H4 (cell line): Measurements from ENCODE around the gene RELN. TPM values are rescaled to one million over a fixed set of nuclear protein-coding genes. Genes with fewer than 3 reads are reported as not detected.
"Not testable (repeated sequence)": the region's sequence is repeated elsewhere in the genome, so short reads cannot be mapped to it uniquely, and the experiment has no call there.

Source experiments
- DNase-seq: peaks from one replicate; pipeline ENCODE4 v3.0.0-alpha.2; 2015; ENCODE audit warnings: low spot score
- total RNA-seq: library from RNA; depleted of rRNA; stranded (reverse); fragments of >200 nt; shearing (Covaris generic); gene quantifications from 2 replicates; pipeline ENCODE4 v1.2.3, GENCODE V29; 2014

The RELN gene
- total RNA-seq, 1 experiment from 2014 or later: not detected

DNA sequence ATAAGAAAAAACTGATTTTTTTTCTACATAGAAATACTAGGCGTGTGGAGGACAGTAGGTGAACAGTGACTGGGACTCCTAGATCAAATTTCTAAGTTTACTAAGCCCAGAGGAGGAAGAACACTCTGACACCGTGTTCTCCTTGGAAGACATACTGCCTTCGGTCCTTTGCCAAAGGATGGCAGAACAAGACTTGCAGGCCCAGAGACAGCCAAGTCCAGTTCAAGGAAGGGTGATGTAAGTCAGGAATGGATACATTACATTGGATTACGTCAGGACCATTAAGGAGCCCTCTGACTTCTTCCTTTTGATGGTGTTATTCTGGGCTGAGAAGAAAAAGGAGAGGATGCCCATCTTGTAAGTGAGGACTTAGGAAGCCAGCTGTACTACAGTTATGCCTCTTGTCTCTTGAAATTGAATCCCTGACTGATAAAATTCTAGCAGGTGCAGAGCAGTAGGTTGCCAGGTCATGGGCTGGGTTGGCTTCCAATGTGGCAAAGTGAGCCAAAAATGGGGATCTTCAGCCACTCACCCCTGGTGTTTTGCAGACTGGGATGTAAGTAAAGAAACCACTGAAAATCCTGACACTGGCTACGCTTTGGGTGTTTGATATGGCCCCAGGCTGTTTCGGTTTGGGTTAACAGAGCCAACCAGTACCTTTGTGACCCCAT lies 45.1 kb downstream of the RELN start:
- DNase-seq: no peak

DNA sequence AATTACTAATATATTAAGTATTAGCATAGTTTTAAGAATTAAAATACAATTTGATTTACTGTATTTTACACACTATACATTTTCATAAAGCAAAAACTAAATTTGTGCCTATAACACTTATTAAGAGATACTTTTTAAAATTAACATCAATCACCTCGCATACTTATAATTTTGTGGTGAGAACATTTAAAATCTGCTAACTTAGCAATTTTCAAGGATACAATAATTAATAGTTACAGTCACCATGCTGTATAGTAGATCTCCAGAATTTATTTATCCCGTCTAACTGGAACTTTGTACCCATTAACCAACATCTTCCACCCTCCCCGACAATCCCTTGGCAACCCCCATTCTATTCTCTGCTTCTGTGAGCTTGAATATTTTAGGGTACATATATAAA lies 47.5 kb downstream of the RELN start:
- DNase-seq: no peak

DNA sequence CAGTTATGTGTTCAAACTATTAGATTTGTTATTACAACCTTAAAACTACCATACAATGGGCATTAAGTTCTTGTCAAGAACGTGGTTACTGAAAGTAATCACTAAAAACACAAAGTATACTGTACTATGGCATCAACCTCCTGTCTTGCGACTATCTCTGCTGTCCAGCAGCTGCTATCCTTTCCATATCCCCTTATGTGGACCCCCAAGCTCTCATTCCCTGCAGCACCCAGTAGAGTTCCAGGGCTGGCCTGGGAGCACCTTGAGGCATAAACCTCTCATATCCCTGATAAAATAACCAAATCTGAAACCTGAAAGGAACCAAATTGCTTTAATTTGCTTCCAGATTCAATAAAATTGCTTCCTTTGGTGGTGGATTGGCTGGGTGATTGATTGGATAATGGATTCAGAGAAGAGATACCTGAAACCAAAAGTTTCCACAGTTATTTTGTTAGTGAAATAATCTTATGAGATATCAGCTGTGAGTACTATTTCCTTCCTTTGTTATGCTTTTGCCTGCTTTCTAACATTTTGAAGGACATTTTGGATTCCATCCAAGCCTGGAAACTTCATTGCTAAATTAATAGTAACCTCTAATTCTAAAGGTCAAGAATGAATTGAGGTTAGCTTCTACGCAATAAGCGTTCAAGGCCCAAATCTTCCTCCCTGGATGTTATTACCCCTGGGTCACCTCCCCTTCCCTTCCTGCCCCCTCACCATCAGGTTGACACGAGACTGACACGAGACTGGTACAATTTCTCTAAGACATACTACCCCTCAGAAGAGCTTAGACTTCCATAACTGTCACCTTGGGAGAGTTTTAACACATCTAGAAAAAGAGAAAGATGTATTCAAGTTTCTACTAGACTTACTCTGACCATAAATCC lies 48.8 kb downstream of the RELN start:
- no peak for DNase-seq

DNA sequence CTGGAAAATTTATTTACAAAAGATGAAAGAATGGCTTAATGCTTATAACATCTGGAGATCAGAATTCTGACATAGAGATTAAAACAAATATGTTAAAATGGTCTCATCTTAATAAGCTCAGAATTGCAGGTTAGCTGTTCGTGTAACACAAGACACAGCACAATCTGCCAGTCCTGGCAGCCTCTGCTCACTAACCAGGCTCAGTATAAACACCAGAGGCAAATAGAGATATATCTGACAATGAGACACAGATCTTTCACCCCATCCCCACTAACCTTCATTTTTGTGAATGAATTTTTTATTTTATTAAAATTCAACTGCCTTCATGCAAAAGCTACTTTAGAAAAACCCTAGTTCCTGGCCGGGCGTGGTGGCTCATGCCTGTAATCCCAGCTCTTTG lies 51.8 kb downstream of the RELN start:
- no peak for DNase-seq

DNA sequence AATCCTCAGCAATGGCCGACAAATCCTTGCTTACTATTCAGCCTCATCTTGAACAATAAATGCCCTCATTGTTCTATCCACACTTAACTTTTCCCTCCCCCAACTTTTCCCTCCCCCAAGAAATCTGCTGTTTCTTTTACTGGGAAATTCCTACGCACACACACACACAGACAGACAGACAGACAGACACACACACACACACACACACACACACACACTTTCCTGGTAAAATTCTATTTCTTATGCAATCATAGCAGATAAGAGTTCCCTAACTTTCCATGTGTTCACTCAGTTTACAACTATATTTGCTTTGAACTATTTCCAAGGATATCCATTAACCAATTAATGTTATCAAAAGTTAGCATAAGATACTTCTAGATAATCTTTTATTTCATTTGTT lies 52.9 kb downstream of the RELN start:
- DNase-seq: no peak

DNA sequence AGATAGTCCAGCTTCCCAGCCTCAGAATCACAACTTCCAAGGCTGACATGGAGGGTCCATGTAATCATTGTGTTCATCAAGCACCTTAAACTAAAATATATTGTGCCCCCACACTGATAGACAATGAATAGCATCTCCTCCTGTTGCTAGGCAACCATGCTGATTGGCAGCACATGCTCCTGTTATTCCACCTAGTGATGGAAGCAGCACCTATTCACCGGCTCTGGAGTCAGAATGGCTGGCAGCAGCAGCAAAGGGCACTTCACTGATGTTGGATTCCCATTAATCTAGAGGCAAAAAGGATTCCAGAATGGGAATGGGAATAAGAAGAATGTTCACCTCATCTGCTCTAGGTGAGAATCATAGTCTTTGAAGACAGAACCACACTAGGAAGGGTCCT lies 55.0 kb downstream of the RELN start:
- DNase-seq: no peak

DNA sequence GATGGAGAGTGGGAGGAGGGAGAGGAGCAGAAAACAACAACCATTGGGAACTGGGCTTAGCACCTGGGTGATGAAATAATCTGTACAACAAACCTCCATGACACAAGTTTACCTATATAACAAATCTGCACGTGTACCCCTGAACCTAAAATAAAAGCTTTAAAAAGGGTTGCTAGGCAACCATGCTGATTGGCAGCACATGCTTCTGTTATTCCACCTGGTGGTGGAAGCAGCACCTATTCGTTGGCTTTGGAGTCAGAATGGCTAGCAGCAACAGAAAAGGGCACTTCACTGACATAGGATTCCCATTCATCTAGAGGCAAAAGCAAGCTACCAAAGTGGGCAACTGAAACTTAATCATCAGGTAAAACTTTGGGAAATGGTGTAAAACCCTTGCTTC lies 57.1 kb downstream of the RELN start:
- DNase-seq: no peak

DNA sequence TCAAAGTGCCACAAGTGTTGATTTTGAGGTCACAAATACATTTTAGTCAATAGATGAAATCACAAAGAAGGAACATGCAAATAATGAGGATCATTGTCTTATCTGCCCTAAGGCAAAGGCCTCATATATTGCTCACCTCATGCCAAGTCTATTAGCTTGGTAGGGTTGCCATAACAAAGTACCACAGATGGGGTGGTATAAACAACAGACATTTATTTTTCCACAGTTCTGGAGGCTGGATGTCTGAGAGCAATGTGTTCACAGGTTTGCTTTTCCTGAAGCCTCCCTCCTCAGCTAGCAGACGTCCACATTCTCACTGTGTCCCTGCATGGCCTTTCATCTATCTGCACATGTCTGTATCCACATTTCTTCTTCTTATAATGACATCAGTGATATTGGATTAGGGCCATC lies 59.6 kb downstream of the RELN start:
- no peak for DNase-seq

DNA sequence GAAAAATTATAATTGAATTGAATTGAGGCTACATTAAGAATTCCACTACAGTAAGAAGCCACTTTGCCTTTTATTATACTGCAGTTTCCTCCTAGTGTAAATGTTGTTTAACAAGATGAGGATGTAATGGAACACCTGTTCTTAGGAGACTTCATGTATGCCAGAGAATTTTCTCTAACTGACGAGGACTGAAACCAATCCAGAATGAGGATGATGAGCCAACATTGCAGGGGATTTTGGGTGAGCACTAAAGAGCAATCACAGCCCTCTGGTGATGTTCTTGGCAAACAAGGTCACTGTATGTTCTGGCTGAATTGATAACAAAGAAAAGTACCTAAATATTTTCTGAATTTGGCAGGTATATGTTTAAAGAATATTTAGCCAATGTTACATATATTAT lies 60.9 kb downstream of the RELN start:
- no peak for DNase-seq

DNA sequence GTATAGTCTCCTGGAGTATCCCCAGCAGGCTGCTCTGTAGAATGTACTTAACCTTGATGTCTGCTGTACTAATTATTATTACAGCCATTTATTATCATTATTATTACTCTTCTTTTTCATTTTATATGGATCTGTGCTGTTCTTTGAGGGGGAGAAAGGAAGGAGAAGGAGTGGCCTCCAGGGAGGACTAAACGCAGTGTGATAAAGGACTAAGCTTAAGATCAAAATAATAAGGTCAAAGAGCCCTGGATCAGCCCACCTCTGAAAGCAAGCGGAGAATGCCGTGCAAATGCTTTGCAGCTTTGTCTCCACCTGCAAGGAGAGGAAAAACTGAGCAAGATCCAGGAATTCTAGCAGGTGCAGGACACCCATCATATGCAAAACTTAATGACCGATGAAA lies 65.3 kb downstream of the RELN start:
- no peak for DNase-seq

DNA sequence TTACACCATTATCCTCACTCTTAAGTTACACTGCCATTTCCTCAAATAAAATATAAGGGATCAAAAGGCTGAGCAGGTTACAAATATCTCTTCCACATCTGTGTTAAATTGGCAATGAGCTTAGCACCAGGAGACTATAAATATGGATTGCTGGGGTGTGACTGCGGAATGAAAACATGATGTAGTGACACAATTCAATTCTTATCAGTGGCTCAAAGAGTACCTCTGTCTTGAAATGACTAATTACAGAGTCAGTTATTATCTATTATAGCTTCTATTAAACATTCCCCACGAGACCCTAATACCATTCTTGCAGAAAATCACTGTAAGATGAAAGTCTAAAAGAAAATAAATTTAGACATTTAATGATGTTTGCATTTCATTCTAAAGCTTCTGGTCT lies 67.1 kb downstream of the RELN start:
- DNase-seq: no peak

DNA sequence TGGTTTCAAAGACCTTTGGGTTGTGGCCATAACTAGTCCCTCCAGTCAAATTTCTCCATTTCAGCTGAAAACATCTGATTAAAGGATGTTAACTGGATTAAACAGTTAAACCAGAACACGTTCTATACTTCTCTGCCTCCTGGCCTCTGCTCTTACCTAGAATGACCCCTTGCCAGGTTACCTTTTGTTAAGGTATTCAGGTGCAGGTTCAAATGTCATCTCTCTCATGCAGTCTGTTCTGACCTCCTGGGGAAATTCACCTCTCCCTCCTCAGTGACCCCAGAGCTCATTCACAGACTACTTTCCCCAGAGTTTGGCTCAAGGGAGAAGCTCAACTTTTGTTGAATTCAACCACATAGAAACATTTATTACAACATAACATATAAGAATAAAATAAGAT lies 67.8 kb downstream of the RELN start:
- DNase-seq: no peak

DNA sequence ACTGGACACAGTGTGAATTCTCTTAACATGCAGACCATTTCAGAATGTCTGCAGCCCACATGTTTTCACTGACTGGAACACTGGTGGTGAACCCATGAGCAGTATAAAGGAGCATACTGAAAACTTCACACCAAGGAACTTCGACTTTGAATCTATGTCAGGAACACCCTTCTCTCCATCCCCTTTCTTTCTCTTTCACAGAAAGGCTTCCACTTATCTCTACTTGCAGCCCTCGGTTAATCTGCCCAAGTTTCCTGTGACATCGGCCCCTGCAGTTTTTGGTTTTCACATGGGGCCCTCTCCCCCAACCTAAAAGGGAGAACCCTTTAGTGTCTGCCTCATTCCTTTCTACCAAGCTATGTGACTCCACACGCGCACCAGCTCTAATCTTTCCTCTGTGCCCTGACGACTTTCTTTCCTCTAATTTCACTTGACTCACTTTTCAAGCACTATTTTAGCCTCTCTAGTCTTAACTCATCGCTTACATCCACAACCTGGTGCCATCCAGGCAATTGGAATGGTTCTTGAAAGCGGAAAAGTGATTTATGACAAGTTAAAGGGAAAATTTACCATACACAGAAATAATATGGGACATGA lies 70.1 kb downstream of the RELN start:
- DNase-seq: no peak

DNA sequence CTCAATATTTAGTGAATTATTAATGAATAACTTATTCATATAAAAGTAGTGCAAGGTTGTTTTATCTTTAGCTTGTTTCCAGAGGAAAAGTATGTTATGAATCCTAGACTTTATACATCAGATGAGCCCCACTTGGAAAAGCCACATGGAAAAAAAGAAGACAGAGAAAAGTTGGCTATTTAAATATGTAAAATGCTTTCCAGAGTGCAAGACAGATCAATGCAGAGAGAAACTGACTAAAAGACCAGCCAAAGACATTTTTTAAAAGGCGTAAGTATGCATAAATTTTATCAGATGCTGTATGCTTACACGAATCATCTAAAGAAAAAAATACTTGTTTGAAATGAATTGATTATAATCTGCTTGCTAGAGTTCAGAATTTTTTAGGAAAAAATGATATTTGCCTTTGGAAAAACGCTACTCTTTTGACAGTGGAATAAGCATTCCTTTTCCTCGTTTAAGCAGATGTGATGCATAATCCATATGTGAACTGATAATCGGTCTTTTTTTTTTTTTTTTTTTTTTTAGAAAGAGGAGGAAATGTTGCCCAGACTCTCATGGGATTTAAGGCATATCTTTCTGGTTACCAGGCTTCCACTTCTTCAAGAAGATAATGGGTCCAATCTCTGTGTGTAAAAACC lies 70.7 kb downstream of the RELN start:
- DNase-seq: no peak

DNA sequence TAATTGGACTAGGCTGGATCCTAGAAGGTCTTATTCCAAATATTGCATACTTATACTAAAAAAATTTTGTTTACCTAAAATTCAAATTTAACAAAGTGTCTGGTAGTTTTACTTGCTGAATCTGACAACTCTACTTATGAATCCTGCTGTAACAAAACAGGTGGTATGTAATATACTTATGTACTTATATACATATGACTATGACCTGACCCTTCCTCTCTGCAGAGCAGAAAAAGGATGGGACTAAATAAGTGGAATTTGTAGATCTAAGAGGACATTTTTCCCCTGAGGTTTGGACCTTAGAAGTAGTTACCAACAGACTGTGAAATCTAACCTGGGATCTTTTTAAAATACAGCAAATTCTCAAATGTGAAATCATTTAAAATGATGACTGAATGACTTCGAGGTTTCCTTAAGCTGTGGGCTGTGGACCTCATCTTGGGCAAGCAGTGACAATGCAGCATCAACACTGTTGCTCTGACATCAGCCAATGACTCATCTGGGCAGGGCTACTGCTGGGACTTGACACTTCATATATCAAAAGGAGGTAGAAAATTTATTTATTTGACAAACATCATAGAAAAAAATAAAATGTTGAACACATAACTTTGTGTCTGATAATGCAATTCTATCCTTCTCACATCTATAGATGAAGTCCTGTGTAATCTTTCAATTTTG lies 73.6 kb downstream of the RELN start:
- DNase-seq: no peak

DNA sequence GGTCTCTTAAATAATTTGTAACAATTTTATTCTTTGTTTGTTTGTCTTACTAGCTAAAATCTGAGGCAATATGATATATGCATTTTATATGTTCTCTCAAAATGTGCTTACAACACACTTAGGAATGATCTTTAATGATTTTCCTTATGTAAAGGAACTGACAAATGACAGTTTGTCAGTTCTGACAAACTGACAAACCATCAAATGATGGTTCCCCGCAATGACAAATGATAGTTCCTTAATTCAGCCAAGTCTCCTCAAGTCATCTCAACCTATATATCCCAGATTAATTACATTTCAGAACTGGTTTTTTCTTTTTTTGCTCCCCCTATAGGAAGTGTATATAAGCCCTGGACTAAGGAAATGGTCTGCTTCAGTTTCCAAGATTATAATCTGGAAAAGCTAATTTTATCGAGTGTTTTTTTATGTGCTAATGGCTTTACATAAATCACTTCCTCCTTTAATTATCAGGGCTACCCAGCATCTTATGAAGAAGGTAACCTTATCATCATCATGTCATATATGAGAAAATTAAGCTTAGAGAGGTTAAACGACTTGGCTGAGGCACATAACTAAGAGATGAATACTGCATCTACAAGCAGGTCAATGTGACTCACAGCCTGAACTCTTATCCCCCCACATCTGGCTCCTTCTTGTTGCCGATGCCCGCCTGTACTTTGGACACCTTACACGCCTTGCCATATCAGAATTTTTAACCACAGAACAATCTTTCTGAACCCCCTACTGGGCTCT lies 75.1 kb downstream of the RELN start:
- no peak for DNase-seq

DNA sequence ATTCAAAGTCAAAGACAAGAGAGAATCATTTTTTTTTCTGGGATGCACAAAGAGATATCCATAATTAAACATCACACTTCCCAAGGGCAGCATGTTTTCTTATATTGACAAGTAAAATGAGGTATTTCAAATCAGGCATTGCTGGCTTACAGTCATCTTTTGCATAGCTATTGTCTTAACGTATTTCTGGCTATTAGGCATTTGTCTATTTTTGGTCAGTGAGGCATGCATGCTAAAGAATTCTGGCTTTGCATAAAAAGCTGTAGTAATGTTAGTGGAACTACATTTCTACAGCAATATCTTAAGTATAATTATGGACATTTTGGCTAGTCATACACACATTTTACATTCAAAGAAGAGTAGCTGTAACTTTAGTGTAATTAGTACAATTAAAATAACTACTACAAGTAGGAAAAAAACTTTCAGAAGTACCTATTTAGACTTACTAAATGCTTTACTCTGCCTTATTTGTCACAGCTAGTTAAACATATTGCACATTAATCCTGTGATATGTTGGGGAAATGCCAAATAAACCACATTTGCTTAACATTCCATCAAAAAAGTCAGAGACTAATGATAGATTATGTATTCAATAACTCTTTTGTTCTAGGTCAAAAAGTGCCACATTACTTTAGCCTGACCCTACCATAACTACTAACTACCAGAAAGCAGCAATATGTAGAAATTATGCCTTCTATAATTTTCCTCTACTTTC lies 76.4 kb downstream of the RELN start:
- no peak for DNase-seq

DNA sequence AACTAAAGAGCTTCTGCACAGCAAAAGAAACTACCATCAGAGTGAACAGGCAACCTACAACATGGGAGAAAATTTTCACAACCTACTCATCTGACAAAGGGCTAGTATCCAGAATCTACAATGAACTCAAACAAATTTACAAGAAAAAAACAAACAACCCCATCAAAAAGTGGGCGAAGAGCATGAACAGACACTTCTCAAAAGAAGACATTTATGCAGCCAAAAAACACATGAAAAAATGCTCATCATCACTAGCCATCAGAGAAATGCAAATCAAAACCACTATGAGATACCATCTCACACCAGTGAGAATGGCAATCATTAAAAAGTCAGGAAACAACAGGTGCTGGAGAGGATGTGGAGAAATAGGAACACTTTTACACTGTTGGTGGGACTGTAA lies 78.4 kb downstream of the RELN start:
- DNase-seq: not testable (repeated sequence)

DNA sequence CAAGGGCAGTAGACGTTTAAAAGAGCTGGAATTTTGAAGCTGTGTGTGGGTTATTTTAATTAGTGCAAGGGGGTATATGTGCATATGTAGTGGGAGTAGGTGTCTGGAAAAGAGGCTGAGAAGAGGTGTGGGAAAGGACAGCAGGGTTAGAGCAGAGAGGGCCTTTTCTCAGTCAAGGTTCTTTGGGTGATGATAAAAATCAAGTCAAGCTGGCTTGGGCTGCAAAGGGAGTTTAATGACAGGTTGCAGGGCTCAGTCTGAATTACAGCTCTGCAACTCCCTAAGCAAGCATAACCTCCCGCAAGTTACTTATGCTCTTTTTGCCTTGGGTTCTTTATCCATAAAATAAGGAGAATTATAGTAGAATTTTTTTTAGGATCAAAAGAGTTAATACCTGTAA lies 83.5 kb downstream of the RELN start:
- DNase-seq: no peak

DNA sequence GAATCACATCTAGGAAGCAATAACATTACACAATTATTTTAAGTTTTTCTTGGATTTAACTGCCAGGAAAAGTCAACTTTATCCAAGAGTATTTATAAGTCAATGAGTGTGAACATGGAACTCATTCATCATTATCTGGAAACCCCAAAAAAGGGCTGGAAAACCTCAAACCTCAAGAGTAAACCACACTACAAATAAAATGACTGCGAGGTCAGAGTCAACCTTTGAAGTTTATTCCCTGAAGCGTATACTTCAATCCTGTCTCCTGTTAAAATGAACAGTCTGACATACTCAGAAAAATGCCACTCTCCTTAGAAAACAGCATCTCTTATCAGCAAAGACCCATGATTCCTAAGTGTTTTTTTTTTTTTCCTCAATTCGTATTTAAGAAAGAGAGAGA lies 86.5 kb downstream of the RELN start:
- DNase-seq: no peak

DNA sequence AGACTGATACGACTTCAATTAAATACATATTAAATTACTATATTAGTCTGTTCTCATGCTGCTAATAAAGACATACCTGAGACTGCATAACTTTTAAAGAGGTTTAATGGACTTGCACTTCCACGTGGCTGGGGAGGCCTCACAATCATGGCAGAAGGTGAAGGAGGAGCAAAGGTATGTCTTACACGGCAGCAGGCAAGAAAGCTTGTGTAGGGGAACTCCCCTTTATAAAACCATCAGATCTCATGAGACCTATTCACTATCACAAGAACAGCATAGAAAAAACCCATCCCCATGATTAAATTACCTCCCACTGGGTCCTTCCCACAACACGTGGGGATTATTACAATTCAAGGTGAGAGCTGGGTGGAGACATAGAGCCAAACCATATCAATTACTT lies 92.6 kb downstream of the RELN start:
- not testable (repeated sequence) for DNase-seq
